Endothelial cell (in vitro differentiated cells): ENCODE data around the gene DDX54. TPM values are rescaled to one million over a fixed set of nuclear protein-coding genes. Genes with fewer than 3 reads are reported as not detected.

Source experiments
- DNase-seq: peaks from one replicate; pipeline ENCODE4 v3.0.0; 2021; ENCODE audit warnings: low spot score
- H3K27ac Mint-ChIP-seq: one replicate; pipeline ENCODE4 v1.8.0; 2021; ENCODE audit warnings: mixed read lengths, inconsistent platforms; ENCODE audit not compliant: unreplicated experiment
- H3K27me3 Mint-ChIP-seq: one replicate; pipeline ENCODE4 v1.8.0; 2021; ENCODE audit warnings: mild to moderate bottlenecking, moderate library complexity, mixed read lengths, inconsistent platforms; ENCODE audit not compliant: unreplicated experiment
- H3K36me3 Mint-ChIP-seq: one replicate; pipeline ENCODE4 v1.8.0; 2021; ENCODE audit warnings: mild to moderate bottlenecking, low read depth, mixed read lengths, inconsistent platforms; ENCODE audit not compliant: unreplicated experiment
- H3K4me1 Mint-ChIP-seq: one replicate; pipeline ENCODE4 v1.8.0; 2021; ENCODE audit warnings: mild to moderate bottlenecking, mixed read lengths, inconsistent platforms; ENCODE audit not compliant: unreplicated experiment
- H3K4me3 Mint-ChIP-seq: one replicate; pipeline ENCODE4 v1.8.0; 2021; ENCODE audit warnings: mild to moderate bottlenecking, mixed read lengths, inconsistent platforms; ENCODE audit not compliant: unreplicated experiment
- H3K9me3 Mint-ChIP-seq: one replicate; pipeline ENCODE4 v1.8.0; 2021; ENCODE audit warnings: mixed read lengths, inconsistent platforms; ENCODE audit not compliant: unreplicated experiment
- CTCF ChIP-seq: fragments of 200-600 bp; sonication (generic); IDR thresholded peaks from one replicate; pipeline ENCODE4 v1.5.0; 2021; ENCODE audit warnings: antibody characterized with exemption; ENCODE audit not compliant: unreplicated experiment
- total RNA-seq: library from RNA; stranded (reverse); fragmentation: NEBNext Ultra II Directional; extraction: Animal tissue kit (Norgen Biotek cat#: 25700); gene quantifications from one replicate; pipeline ENCODE4 v1.2.1, GENCODE V29; 2021; ENCODE audit not compliant: unreplicated experiment

Gene DDX54
- total RNA-seq, 1 donor from 2014 or later = 47.5 TPM

DNA sequence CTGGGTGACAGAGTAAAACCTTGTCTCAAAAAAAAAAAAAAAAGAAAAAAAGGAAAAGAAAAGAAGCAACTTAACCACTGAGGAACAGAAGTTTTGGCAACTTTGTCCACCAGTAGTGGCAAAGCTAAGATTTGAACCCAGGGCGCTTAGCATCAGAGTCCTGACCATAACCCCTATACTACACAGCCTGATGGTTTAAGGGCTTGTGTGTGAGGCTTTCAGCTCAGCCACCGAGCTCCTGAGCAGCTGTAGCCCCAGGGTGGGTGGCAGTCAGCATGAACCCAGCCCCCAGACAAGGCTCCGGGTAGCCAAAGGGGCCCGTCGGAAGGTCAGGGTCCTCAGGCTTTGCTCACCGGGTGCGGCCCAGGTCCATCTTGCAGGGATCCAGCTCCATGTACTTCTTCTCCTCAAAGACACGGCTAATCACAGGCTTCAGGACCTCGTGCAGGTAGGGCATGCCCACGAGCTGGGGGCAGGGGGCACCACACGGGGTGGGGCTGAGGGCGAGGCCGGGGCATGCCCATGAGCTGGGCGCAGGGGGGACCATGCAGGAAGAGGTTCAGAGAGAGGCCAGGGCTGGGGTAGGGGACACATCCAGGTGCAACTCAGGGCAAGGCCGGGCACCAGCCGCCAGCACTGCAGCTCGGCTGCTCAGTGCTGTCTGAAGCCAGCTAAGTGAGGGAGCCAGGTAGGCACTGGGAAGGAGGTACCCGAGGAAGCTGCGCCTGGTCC is 70.7 kb downstream of the DDX54 start:
- DNase-seq = no peak
- no peak for TF ChIP-seq CTCF
- Mint-ChIP-seq H3K27ac (no peak overlapping the region), H3K4me3 (no peak overlapping the region), H3K4me1 (no peaks in the 10 kb centered on the region), H3K36me3 (no peaks in the 10 kb centered on the region), H3K27me3 (peaks cover 1% of the 10 kb centered on the region), H3K9me3 (no peaks in the 10 kb centered on the region)

DNA sequence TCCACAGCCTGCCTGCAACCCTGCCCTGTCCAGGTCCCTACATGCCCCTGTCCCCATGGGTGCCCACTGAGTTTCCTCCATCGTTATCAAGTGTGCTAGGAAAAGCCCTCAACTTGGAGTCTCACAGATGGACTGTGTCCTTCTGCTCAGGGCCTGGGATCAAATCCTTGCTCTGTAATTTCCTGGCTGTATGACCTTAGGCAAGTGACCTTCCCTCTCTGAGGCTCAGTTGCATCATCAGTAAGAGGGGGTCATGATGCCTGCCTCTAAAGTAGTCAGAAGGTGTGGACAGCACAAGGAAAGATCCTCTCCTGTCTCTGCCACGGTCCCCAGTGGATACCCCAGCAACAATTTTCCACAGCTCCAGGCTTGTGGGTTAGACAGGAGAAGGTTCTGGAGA is 71.9 kb downstream of the DDX54 start:
- Mint-ChIP-seq H3K36me3 (no peaks in the 10 kb centered on the region), H3K4me1 (no peaks in the 10 kb centered on the region), H3K4me3 (no peak overlapping the region), H3K27ac (no peak overlapping the region), H3K27me3 (peaks cover 1% of the 10 kb centered on the region), H3K9me3 (no peaks in the 10 kb centered on the region)
- no peak for TF ChIP-seq CTCF
- no peak for DNase-seq

GRCh38 chr12:113112043-113112899 is 73.0 kb downstream of the DDX54 start:
- Mint-ChIP-seq H3K4me1 (no peaks in the 10 kb centered on the region), H3K9me3 (no peaks in the 10 kb centered on the region), H3K36me3 (no peaks in the 10 kb centered on the region), H3K27ac (no peak overlapping the region), H3K4me3 (no peak overlapping the region), H3K27me3 (peaks cover 1% of the 10 kb centered on the region)
- TF ChIP-seq CTCF = no peak
- no peak for DNase-seq

- H3K27me3 Mint-ChIP-seq = peaks cover 3% of the 10 kb centered on the region
Measured at GRCh38 chr12:113111247-113111646, 74.0 kb downstream of the DDX54 start.

More at GRCh38 chr12:113111247-113111646, 74.0 kb downstream of the DDX54 start:
- H3K4me3 Mint-ChIP-seq = no peak overlapping the region
- H3K27ac Mint-ChIP-seq = no peak overlapping the region
- H3K36me3 Mint-ChIP-seq = no peaks in the 10 kb centered on the region
- peaks cover 6% of the 10 kb centered on the region for H3K4me1 Mint-ChIP-seq
- no peaks in the 10 kb centered on the region for H3K9me3 Mint-ChIP-seq
- TF ChIP-seq CTCF = no peak
- no peak for DNase-seq
